Panc1 (cell line): ENCODE measurements around the gene ANKRD10. TPM values are rescaled to one million over a fixed set of nuclear protein-coding genes. Genes with fewer than 3 reads are reported as not detected.

Source experiments
- ATAC-seq: fragments of 200-7000 bp; cut with Tn5 transposase; 2 replicates; pipeline ENCODE4 v1.9.1; 2020; ENCODE audit warnings: mild to moderate bottlenecking, moderate library complexity
- BruUV-seq: library from RNA; stranded (reverse); fragments of 400-500 nt; replicated peaks from 2 replicates; lab custom pipeline; 2021; lab: Mats Ljungman, UMichigan
- CTCF ChIA-PET: fragments of 300-600 bp; sonication (Branson Sonifier 250); formaldehyde crosslinking; loops from one replicate; lab custom pipeline; 2022; ENCODE audit warnings: antibody characterized with exemption; lab: Charles Lee
- POLR2A ChIA-PET: fragments of 300-600 bp; sonication (Branson Sonifier 250); formaldehyde crosslinking; loops from one replicate; lab custom pipeline; 2022; ENCODE audit warnings: antibody characterized with exemption; lab: Charles Lee
- DNase-seq: peaks from one replicate; pipeline ENCODE4 v3.0.0-alpha.2; 2010; ENCODE audit warnings: low read depth, low spot score
- H3K27ac ChIP-seq: 2 replicates; pipeline ENCODE4 v1.5.1; 2011; ENCODE audit warnings: mild to moderate bottlenecking, low read length, inconsistent platforms
- H3K27me3 ChIP-seq: fragments of 200-500 bp; sonication (Bioruptor generic); 2 replicates; pipeline ENCODE4 v1.6.0; 2014; ENCODE audit warnings: low read length, inconsistent platforms; ENCODE audit not compliant: control insufficient read depth, insufficient read depth
- H3K36me3 ChIP-seq: fragments of 200-500 bp; sonication (Bioruptor generic); 2 replicates; pipeline ENCODE4 v1.5.1; 2014; ENCODE audit warnings: inconsistent platforms, mild to moderate bottlenecking, low read length, moderate library complexity; ENCODE audit not compliant: control insufficient read depth, insufficient read depth
- H3K4me1 ChIP-seq: 2 replicates; pipeline ENCODE4 v1.5.1; 2011; ENCODE audit warnings: inconsistent platforms, mild to moderate bottlenecking, low read length, moderate library complexity; ENCODE audit not compliant: control insufficient read depth, insufficient read depth
- H3K4me3 ChIP-seq, 2 experiments: 2 replicates each; pipeline ENCODE4 v1.5.1; 2011 to 2012; ENCODE audit warnings: low read depth in 2 of 2, low read length in 2 of 2, mild to moderate bottlenecking in 2 of 2, inconsistent platforms in 1 of 2, moderate library complexity in 1 of 2
- H3K9me3 ChIP-seq: fragments of 200-500 bp; sonication (Bioruptor generic); 2 replicates; pipeline ENCODE4 v1.5.1; 2014; ENCODE audit warnings: low read depth, mild to moderate bottlenecking, inconsistent platforms, low read length, moderate library complexity; ENCODE audit not compliant: control insufficient read depth, insufficient read depth
- POLR2AphosphoS5 ChIP-seq: IDR thresholded peaks from 2 replicates; pipeline ENCODE4 v1.6.1; 2012; ENCODE audit warnings: mild to moderate bottlenecking, low read depth, low read length, moderate library complexity
- SIN3A ChIP-seq: IDR thresholded peaks from 2 replicates; pipeline ENCODE4 v1.6.1; 2012; ENCODE audit warnings: low read depth, mild to moderate bottlenecking, low read length, moderate library complexity, borderline replicate concordance; ENCODE audit not compliant: insufficient read depth
- TCF7L2 ChIP-seq: IDR thresholded peaks from 2 replicates; pipeline ENCODE4 v1.6.1; 2011; ENCODE audit warnings: mild to moderate bottlenecking, low read depth, low read length, inconsistent platforms
- in situ Hi-C: cut with HindIII; loops from 2 replicates; pipeline ENCODE4 v1.10.0; 2016; ENCODE audit warnings: low sequenced_read_pairs, low pct_unique_long_range_greater_than_20kb
- intact Hi-C: fragments of 100-400 bp; cut with micrococcal nuclease; formaldehyde crosslinking; loops from one replicate; pipeline ENCODE4 v1.10.0; 2022; ENCODE audit not compliant: unreplicated experiment
- total RNA-seq: library from RNA; stranded (reverse); gene quantifications from one replicate; pipeline ENCODE4 v1.2.1, GENCODE V29; 2021; ENCODE audit not compliant: unreplicated experiment
- TF ChIP-seq, protein P1 (sequence below): fragments of 450-650 bp; IDR thresholded peaks from 2 replicates; pipeline ENCODE4 v1.5.1; 2017; ENCODE audit warnings: mild to moderate bottlenecking
- TF ChIP-seq, protein P2 (sequence below), 2 experiments: IDR thresholded peaks; 2 replicates each; pipeline ENCODE4 v1.6.1; 2011 to 2012; ENCODE audit warnings: low read depth in 2 of 2, control low read depth in 1 of 2, low read length in 1 of 2, mild to moderate bottlenecking in 1 of 2, moderate library complexity in 1 of 2; ENCODE audit not compliant: insufficient read depth in 1 of 2

Gene ANKRD10
- total RNA-seq, 1 experiment from 2014 or later = 76.8 TPM

DNA sequence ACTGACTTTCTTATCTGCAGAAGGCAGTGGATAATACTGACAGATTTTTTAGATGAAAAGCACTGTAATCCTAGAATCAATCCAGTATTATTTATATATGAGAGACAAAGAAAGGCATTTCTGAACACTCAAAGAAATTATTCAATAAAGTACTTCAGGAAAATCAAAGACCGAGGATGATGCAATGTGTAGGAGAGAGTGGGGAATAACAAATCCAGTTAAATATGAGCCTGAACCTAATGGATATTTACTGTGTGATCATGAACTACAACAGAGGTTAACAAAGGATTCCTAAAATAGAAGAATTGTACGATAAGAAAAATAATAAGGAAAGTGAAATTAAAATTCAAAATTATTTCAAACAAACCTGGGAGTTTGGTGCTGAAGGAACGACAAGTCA lies 69.3 kb downstream of the ANKRD10 start:
- POLR2A ChIA-PET = no interaction called here
- ATAC-seq (no peak), DNase-seq (no peak)
- CTCF ChIA-PET = no interaction called here
- Histone ChIP-seq H3K4me1 (no peaks in the 10 kb centered on the region), H3K27me3 (no peaks in the 10 kb centered on the region), H3K9me3 (no peaks in the 10 kb centered on the region), H3K36me3 (no peaks in the 10 kb centered on the region), H3K27ac (no peak overlapping the region), H3K4me3 (no peak overlapping the region)
- BruUV-seq = no TSS peak
- in situ Hi-C loops = no loop called here
- intact Hi-C loops = no loop called here
- TF ChIP-seq, protein P1, sequence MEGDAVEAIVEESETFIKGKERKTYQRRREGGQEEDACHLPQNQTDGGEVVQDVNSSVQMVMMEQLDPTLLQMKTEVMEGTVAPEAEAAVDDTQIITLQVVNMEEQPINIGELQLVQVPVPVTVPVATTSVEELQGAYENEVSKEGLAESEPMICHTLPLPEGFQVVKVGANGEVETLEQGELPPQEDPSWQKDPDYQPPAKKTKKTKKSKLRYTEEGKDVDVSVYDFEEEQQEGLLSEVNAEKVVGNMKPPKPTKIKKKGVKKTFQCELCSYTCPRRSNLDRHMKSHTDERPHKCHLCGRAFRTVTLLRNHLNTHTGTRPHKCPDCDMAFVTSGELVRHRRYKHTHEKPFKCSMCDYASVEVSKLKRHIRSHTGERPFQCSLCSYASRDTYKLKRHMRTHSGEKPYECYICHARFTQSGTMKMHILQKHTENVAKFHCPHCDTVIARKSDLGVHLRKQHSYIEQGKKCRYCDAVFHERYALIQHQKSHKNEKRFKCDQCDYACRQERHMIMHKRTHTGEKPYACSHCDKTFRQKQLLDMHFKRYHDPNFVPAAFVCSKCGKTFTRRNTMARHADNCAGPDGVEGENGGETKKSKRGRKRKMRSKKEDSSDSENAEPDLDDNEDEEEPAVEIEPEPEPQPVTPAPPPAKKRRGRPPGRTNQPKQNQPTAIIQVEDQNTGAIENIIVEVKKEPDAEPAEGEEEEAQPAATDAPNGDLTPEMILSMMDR = no peak
- TF ChIP-seq POLR2AphosphoS5 = no peak
- TF ChIP-seq SIN3A = no peak
- no peak for TF ChIP-seq TCF7L2

DNA sequence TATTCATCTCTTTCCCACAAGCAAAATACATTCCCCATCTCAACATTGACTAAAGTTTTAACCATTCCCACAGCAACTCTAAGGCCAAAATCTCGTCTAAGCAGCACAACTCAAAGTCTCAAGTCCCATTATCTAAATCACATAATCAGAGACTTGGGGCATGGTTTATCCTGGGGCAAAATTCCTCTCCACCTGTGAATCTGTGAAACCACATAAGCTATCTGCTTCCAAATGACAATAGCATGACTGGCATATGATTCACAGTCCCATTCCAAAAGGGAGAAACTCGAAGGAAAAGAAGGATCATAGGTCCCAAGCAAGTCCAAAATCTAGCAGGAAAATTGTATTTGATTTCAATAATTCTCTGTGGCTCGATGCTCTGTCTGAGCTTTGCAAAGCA lies 73.0 kb downstream of the ANKRD10 start:
- Histone ChIP-seq H3K27ac (no peak overlapping the region), H3K4me1 (no peaks in the 10 kb centered on the region), H3K36me3 (no peaks in the 10 kb centered on the region), H3K9me3 (no peaks in the 10 kb centered on the region), H3K27me3 (no peaks in the 10 kb centered on the region), H3K4me3 (no peak overlapping the region)
- CTCF ChIA-PET = interaction anchor here (0.7 kb wide), 1 partner anchor 88 kb away, joined by 3 read pairs; no protein-coding TSS in a partner anchor
- no TSS peak for BruUV-seq
- DNase-seq (no peak), ATAC-seq (no peak)
- in situ Hi-C loops = no loop called here
- POLR2A ChIA-PET = no interaction called here
- no peak for TF ChIP-seq SIN3A
- no peak for TF ChIP-seq TCF7L2
- TF ChIP-seq, protein P2, sequence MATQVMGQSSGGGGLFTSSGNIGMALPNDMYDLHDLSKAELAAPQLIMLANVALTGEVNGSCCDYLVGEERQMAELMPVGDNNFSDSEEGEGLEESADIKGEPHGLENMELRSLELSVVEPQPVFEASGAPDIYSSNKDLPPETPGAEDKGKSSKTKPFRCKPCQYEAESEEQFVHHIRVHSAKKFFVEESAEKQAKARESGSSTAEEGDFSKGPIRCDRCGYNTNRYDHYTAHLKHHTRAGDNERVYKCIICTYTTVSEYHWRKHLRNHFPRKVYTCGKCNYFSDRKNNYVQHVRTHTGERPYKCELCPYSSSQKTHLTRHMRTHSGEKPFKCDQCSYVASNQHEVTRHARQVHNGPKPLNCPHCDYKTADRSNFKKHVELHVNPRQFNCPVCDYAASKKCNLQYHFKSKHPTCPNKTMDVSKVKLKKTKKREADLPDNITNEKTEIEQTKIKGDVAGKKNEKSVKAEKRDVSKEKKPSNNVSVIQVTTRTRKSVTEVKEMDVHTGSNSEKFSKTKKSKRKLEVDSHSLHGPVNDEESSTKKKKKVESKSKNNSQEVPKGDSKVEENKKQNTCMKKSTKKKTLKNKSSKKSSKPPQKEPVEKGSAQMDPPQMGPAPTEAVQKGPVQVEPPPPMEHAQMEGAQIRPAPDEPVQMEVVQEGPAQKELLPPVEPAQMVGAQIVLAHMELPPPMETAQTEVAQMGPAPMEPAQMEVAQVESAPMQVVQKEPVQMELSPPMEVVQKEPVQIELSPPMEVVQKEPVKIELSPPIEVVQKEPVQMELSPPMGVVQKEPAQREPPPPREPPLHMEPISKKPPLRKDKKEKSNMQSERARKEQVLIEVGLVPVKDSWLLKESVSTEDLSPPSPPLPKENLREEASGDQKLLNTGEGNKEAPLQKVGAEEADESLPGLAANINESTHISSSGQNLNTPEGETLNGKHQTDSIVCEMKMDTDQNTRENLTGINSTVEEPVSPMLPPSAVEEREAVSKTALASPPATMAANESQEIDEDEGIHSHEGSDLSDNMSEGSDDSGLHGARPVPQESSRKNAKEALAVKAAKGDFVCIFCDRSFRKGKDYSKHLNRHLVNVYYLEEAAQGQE (IDR thresholded peaks at IDR 0.05; ENCODE audit: insufficient read depth in 1 of 2, low read depth in 2 of 2, low read length in 1 of 2) = no peak
- TF ChIP-seq POLR2AphosphoS5 = no peak
- TF ChIP-seq, protein P1 = no peak
- intact Hi-C loops = no loop called here
